ENCODE measurements around the gene SSR2.
"Not testable (repeated sequence)": the region's sequence is repeated elsewhere in the genome, so short reads cannot be mapped to it uniquely, and the experiment has no call there.

The SSR2 gene

GRCh38 chr1:155990005-155990739 is 30.6 kb downstream of the SSR2 start:
- H3K27ac Mint-ChIP-seq = no peak overlapping the region
- H3K9me3 Mint-ChIP-seq = no peaks in the 10 kb centered on the region
- H3K27me3 Mint-ChIP-seq = no peaks in the 10 kb centered on the region
- no peak for DNase-seq
- H3K36me3 Mint-ChIP-seq (ENCODE audit: low read depth) = no peaks in the 10 kb centered on the region
- ATAC-seq = peak; percentile 25
- no peak overlapping the region for H3K4me3 Mint-ChIP-seq
- peaks cover 22% of the 10 kb centered on the region for H3K4me1 Mint-ChIP-seq

- DNase-seq (peak; percentile 77), ATAC-seq (peak; percentile 89)
- H3K4me3 Mint-ChIP-seq = no peak overlapping the region
- H3K27me3 Mint-ChIP-seq = no peaks in the 10 kb centered on the region
- no peaks in the 10 kb centered on the region for H3K9me3 Mint-ChIP-seq
- H3K4me1 Mint-ChIP-seq = peaks cover 22% of the 10 kb centered on the region
- no peaks in the 10 kb centered on the region for H3K36me3 Mint-ChIP-seq (ENCODE audit: low read depth)
- H3K27ac Mint-ChIP-seq = no peak overlapping the region
These were observed 31.3 kb downstream of the SSR2 start for GRCh38 chr1:155989242-155990004.

GRCh38 chr1:155984903-155985645 is 35.7 kb downstream of the SSR2 start:
- not testable (repeated sequence) for H3K4me3 Mint-ChIP-seq; DNase-seq; H3K27me3 Mint-ChIP-seq; ATAC-seq; H3K9me3 Mint-ChIP-seq; H3K36me3 Mint-ChIP-seq (ENCODE audit: low read depth); H3K27ac Mint-ChIP-seq
- H3K4me1 Mint-ChIP-seq = peaks cover 50% of the 10 kb centered on the region

- Mint-ChIP-seq H3K27me3 (no peaks in the 10 kb centered on the region), H3K36me3 (ENCODE audit: low read depth) (peaks cover 6% of the 10 kb centered on the region), H3K9me3 (no peaks in the 10 kb centered on the region), H3K4me3 (no peak overlapping the region), H3K4me1 (peaks cover 50% of the 10 kb centered on the region), H3K27ac (no peak overlapping the region)
- DNase-seq = no peak
- no peak for ATAC-seq
These were observed 36.4 kb downstream of the SSR2 start for GRCh38 chr1:155984341-155984740.

- Mint-ChIP-seq H3K4me3 (no peak overlapping the region), H3K27ac (no peak overlapping the region), H3K27me3 (no peaks in the 10 kb centered on the region), H3K36me3 (ENCODE audit: low read depth) (peaks cover 6% of the 10 kb centered on the region), H3K9me3 (no peaks in the 10 kb centered on the region), H3K4me1 (peaks cover 46% of the 10 kb centered on the region)
- DNase-seq (no peak), ATAC-seq (peak; percentile 17)
These were observed 37.3 kb downstream of the SSR2 start for GRCh38 chr1:155983191-155984024.

- Mint-ChIP-seq H3K9me3 (no peaks in the 10 kb centered on the region), H3K27me3 (no peaks in the 10 kb centered on the region), H3K4me1 (peaks cover 46% of the 10 kb centered on the region), H3K27ac (peak overlapping the region; percentile 95), H3K4me3 (peak overlapping the region; percentile 95), H3K36me3 (ENCODE audit: low read depth) (peaks cover 11% of the 10 kb centered on the region)
- ATAC-seq (no peak), DNase-seq (no peak)
These were observed 38.6 kb downstream of the SSR2 start for GRCh38 chr1:155982106-155982505.

- H3K4me3 Mint-ChIP-seq = peak overlapping the region; percentile 95
- H3K9me3 Mint-ChIP-seq = no peaks in the 10 kb centered on the region
- ATAC-seq (no peak), DNase-seq (no peak)
- peaks cover 50% of the 10 kb centered on the region for H3K4me1 Mint-ChIP-seq
- no peaks in the 10 kb centered on the region for H3K27me3 Mint-ChIP-seq
- H3K36me3 Mint-ChIP-seq (ENCODE audit: low read depth) = peaks cover 13% of the 10 kb centered on the region
- peak overlapping the region; percentile 95 for H3K27ac Mint-ChIP-seq
These were observed 39.3 kb downstream of the SSR2 start for GRCh38 chr1:155981266-155982088.

- ATAC-seq = no peak
- peak overlapping the region; percentile 95 for H3K4me3 Mint-ChIP-seq
- peaks cover 65% of the 10 kb centered on the region for H3K4me1 Mint-ChIP-seq
- H3K36me3 Mint-ChIP-seq (ENCODE audit: low read depth) = peaks cover 25% of the 10 kb centered on the region
- peak; percentile 27 for DNase-seq
- peak overlapping the region; percentile 95 for H3K27ac Mint-ChIP-seq
- H3K9me3 Mint-ChIP-seq = no peaks in the 10 kb centered on the region
- no peaks in the 10 kb centered on the region for H3K27me3 Mint-ChIP-seq
These were observed 41.0 kb downstream of the SSR2 start for GRCh38 chr1:155979597-155980343.

GRCh38 chr1:155978973-155979429 is 41.8 kb downstream of the SSR2 start:
- no peaks in the 10 kb centered on the region for H3K27me3 Mint-ChIP-seq

GRCh38 chr1:155978325-155978972 is 42.3 kb downstream of the SSR2 start, which contains the start of gene ARHGEF2:
ARHGEF2 (minus strand) TSS chr1:155978547; CDS start chr1:155978427, 120 bp downstream.
- ATAC-seq (peak; percentile 70), DNase-seq (peak; percentile 89)
- no peaks in the 10 kb centered on the region for H3K27me3 Mint-ChIP-seq
- peaks cover 34% of the 10 kb centered on the region for H3K36me3 Mint-ChIP-seq (ENCODE audit: low read depth)
- H3K4me3 Mint-ChIP-seq = peak within 1 kb of the TSS; percentile 95
- H3K9me3 Mint-ChIP-seq = no peaks in the 10 kb centered on the region
- H3K27ac Mint-ChIP-seq = peak within 1 kb of the TSS; percentile 95
- H3K4me1 Mint-ChIP-seq = peaks cover 73% of the 10 kb centered on the region

More at GRCh38 chr1:155978973-155979429, 41.8 kb downstream of the SSR2 start:
- Mint-ChIP-seq H3K36me3 (ENCODE audit: low read depth) (peaks cover 31% of the 10 kb centered on the region), H3K4me1 (peaks cover 72% of the 10 kb centered on the region), H3K4me3 (peak overlapping the region; percentile 95), H3K27ac (peak overlapping the region; percentile 95), H3K9me3 (no peaks in the 10 kb centered on the region)
- ATAC-seq = no peak
- peak; percentile 41 for DNase-seq

- no peaks in the 10 kb centered on the region for H3K9me3 Mint-ChIP-seq
- peak overlapping the region; percentile 95 for H3K27ac Mint-ChIP-seq
- peaks cover 73% of the 10 kb centered on the region for H3K4me1 Mint-ChIP-seq
- H3K27me3 Mint-ChIP-seq = no peaks in the 10 kb centered on the region
- peaks cover 39% of the 10 kb centered on the region for H3K36me3 Mint-ChIP-seq (ENCODE audit: low read depth)
- peak overlapping the region; percentile 95 for H3K4me3 Mint-ChIP-seq
- DNase-seq (peak; percentile 86), ATAC-seq (peak; percentile 63)
These were observed 42.9 kb downstream of the SSR2 start for GRCh38 chr1:155977690-155978324.
